ENCODE results near the gene TXNRD1.

Gene TXNRD1

DNA sequence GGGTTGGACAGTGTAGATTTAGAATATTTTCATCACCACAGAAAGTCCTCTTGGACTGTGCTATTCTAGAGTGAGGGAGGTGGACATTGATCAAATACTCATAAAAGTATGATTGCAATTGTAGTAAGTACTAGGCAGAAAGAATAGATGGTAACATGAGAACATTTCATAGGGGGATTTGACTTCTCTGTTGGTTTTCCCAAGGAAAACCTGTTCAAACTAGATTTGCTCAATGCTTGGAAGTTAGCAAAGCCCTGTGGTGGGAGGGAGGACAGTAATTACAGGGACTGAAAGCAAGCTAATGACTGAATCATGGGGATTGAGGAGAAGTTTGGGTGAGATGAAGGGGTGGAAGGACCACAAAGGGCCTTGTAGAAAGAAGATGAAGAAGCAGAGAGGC is 63.6 kb downstream of the TXNRD1 start:
- DNase-seq, result no peak

DNA sequence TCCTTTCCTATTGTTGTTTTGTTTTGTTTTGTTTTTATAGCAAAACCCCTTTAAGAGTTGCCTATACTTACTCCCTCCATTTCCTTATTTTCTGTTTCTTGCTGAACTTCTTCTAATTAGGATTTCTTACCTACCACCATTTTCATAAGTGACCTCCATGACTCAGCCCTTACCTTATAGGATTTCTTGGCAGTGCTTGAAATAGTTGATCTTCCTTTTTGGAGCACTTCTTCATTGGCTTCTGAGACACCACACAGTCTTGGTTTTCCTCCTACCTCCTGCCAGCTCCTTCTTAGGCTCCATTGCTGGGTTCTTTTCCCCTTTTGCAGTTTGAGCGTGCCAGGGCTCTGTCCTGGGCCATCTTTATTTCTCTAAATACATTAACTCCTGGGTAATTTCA is 64.5 kb downstream of the TXNRD1 start:
- no peak for DNase-seq

DNA sequence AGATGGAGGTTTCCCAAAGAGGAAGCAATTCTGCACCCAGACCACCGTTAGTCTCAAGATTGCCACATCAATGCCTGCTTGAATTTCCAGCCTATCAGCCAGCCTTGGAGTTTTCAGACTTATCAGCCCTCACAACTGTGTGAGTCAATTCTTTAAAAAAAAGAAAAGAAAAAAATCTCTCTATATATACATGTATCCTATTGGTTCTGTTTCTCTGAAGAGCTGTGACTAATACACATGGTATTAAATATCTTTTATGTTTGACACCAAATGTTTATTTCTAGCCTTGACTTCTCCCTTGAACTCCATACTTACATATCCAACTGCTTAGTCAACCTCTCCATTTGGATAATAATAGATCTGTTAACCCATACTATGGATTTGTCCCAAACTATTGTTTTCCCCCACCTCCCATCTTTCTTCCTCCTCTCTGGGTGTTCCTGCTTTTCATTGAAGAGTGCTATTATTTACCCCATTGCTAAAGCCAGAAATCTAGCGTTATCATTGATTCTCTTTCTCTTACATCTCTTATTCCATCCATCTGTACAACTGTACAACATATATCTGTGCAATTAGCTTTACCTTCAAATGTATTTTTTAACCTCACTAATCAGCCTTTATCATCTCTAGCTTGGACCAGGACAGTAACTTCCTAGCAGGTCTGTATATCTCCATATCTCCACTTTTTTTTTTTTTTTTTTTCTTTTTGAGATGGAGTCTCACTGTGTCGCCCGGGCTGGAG is 65.3 kb downstream of the TXNRD1 start:
- DNase-seq, result no peak

DNA sequence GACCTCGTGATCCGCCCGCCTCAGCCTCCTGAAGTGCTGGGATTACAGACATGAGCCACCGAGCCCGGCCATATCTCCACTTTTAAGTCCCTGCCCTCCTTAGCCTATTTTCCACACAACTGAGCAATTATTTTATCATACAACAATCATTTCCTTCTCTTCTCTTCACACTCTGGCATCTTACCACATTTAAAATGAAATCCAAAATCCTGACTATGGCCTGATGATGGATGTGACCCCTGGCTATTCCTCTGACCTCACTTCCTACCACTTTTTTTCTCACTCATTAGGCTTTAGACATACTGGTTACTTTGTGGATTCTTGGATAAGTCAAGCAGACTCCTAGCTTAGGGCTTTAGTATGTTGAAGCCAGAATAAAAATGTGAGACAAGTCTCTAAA is 66.1 kb downstream of the TXNRD1 start:
- DNase-seq, result no peak

DNA sequence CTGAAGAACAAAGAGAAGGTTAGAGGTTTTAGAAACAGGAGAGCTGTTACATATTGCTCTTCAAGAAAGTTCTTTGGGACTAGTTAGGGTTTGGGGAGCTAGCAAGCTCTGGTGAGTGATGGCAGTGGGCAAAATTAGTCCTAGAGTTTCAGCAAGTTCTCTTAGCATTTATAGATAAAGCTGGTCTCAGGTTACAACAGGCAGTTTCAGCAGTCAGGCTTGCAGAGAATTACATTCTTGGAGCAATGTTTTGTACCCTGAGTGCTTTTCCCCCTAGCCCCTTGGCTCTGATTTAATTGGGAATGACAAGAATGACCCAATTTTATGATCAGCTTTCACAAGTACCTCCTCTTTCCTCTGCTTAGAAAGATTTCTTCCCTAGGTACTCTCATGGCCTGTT is 66.5 kb downstream of the TXNRD1 start:
- DNase-seq, result no peak

DNA sequence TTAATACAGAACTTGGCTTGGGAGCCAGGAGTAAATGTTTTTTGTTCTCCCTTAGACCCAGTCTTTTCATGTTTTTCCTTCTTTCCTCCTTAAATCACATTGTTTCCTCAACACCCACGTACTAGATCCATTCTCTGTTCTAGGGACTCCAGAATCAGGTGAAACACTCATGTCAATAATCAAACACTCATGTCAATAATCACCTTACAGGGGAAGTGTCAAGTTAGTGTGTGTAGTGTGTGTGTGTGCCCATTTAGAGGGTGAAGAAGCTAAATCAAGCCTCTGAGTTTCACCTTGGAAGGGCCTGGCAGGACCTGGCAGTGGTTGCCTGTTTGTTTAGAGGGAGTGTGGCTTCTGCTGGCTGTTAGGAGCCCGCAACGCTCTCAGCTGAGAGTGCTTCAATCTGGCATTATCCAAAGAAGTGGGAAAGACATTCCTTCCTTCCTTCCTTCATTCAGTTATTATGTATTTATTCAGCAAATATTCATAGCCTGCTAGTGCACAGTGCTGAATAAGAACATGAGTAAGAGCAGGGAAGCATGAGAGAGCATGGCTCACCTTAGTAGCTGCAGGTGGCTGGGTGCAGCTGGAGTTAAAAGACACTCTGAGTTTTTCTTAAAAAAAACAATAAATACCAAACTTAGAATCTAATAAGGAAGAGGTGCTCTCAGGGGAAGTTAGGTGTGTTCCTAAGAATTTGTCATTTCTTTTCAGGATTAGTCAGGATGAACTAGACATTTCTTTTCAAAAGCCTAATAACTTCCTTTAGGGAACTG is 70.3 kb downstream of the TXNRD1 start:
- DNase-seq, result peak in 10 of 56 donors; percentile 1 to 11 (median 4)

DNA sequence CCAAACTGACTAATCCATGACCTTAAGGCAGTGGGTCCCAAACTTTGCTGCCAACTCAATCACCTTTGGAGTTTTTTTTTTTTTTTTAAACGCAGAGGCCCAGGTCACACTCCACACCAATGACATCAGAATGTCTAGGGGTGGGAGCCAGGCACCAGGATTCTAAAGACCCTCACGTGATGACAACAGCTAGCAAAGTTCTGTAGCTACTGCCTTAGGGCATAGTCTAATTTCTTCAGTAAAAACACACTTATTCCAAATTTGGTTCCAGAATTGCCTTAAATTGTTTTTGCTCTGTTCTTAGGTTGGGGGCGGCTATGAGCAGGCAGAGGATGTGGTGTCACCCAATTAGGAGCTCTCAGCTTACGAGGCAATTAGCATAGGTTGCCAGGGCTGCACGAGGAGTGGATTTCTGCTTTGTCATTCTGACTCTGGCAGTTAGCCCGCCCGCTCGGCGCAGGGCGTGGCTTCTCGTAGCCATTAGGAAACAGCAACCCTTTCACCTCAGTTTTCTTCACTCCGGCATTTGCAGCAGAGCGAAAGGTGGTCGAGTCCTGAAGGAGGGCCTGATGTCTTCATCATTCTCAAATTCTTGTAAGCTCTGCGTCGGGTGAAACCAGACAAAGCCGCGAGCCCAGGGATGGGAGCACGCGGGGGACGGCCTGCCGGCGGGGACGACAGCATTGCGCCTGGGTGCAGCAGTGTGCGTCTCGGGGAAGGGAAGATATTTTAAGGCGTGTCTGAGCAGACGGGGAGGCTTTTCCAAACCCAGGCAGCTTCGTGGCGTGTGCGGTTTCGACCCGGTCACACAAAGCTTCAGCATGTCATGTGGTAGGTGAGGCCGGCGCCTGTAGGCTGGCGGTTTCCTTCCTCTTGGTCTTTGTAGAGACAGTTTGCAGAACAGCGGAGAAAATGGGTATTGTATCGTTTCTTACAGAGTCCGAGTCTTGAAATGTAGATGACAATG is 71.2 kb downstream of the TXNRD1 start:
- DNase-seq, result peak; percentile 38 to 96 (median 82)

DNA sequence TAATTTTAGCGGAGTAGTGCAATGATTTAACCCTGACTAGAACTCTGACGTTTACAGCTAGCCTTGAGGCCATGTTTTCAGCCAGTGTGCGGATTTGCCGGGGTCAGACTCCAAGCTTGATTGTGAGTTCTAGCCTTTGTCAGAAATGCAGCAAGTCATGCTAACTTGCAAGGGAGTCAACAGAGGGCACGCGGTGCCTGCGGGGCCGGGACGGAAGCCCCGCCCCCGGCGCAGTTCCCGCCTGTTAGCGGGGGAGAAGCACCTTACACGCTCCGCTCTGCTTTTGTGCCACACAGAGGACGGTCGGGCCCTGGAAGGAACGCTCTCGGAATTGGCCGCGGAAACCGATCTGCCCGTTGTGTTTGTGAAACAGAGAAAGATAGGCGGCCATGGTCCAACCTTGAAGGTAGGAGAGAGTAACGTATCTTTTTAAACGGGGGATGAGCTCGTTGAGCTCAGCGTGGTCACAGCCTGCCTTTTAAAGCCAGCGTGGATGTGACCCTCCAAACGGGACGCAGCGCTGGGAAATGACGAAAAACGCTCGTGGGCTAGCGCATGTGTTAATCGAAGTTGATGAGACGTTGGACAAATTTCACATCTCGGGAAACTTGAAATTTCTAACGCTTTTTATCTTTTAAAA is 73.2 kb downstream of the TXNRD1 start:
- DNase-seq, result peak; percentile 40 to 94 (median 80)

DNA sequence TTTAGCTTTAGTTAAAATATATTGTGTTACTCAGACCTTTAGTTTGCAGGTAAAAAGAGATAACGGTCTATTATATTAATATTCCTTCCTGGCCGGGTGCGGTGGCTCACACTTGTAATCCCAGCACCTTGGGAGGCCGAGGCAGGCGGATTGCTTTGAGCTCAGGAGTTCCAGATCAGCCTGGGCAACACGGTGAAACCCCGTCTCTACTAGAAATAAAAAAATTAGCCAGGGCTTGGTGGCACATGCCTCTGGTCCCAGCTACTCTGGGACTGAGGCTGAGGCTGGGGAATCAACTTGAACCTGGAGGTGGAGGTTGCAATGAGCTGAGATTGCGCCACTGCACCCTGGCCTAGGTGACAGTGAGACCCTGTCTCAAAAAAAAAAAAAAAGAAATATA is 74.7 kb downstream of the TXNRD1 start:
- no peak for DNase-seq

DNA sequence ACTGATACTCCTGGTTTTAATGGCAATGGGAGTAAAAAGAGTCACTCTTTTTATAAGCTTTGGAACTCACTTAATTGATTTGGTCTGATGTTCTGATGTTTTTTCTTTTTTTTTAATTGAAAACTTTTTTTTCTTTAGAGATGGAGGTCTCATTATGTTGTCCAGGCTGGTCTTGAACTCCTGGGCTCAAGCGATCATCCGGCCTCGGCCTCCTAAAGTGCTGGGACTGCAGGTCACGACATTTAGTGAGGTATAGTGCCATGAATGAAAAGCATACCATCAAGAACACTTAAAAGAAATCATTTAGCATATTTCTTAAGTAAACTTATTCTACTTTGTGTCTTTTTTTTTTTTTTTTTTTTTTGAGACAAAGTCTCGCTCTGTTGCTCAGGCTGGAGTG is 75.3 kb downstream of the TXNRD1 start:
- DNase-seq, result no peak

DNA sequence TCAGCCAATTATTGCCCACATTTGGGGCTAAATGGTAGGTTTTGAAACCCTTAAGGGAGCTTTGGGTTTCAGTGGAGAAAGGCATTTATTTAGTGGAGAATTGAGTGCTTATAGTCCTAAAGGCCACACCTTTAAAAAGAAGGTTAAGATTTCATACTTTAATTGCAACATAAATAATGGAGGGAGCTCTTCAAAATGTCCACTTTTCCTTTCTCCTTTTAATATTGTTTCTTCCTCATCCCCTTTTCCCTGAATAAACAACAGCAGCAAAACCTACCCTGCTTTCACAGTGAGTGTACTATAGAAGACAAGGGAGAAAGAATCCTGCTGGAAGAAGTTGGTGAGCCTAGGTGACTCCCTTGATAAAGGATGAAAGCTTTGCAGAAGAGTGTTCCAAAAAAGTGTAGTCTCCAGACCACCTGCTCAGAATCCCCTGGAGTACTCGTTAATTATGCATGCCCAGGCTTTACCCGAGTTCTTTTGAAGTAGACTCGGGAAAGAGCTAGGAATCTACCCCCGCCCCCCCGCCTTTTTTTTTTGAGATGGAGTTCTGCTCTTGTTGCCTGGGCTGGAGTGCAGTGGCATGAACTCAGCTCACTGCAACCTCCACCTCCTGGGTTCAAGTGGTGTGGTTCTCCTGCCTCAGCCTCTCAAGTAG is 76.4 kb downstream of the TXNRD1 start:
- DNase-seq, result no peak

DNA sequence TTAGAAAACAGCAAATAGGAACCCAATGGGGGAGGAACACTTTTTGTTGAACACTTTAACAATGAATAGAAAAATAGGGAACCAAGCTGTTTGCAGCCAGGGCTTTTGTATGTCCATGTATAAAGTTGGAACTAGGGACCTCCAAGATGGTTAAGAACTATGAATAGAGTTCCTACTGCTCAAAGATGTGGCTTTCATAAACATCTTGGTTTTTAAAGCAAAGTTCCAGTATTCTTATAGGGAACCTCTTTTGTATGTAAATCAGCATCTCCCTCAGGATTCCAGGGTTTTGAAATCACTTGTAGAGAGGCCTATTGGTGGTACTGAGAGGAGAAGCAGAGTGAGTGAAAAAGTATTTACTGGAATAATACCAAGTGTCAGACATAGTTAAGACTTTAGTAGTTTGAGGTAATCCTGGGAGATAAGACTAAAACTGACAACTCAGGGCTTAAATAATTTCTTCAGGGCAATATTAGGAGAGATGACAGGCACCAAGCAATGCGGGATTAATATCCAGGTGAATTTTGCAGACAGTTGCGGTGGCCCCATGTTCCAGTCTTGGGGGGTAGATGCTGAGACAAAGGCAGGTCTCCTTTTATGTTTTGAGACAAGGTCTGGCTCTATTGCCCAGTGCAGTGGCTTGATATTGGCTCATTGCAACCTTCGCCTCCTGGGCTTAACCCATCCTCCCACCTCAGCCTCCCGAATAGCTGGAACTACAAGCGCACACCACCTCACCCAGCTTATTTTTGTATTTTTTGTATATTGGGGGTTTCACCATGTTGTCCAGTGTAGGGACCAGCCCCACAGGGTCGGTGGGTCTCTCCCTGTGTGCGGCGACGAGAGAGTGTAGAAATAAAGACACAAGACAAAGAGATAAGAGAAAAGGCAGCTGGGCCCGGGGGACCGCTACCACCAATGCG is 77.6 kb downstream of the TXNRD1 start:
- DNase-seq, result no peak

DNA sequence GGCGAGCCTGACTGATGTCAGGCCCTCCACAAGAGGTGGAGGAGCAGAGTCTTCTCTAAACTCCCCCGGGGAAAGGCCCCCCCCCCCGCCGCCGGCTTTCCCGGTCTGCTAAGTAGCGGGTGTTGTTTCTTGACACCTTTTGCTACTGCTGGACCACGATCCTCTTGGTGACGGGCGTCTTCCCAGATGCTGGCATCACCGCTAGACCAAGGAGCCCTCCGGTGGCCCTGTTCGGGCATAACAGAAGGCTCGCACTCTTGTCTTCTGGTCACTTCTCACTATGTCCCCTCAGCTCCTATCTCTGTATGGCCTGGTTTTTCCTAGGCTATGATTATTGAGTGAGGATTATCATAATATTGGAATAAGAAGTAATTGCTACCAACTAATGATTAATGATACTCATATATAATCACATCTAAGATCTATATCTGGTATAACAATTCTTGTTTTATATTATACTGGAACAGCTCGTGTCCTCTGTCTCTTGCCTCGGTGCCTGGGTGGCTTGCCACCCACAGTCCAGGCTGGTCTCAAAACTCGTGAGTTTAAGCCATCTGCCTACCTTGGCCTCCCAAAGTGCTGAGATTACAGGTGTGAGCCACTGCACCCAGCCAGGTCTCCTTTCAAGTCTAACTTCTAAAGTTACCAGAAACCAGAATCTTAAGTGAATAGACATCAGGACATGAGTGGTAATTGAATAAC is 78.7 kb downstream of the TXNRD1 start:
- DNase-seq, result peak in 7 of 56 donors; percentile 0 to 33 (median 4)

DNA sequence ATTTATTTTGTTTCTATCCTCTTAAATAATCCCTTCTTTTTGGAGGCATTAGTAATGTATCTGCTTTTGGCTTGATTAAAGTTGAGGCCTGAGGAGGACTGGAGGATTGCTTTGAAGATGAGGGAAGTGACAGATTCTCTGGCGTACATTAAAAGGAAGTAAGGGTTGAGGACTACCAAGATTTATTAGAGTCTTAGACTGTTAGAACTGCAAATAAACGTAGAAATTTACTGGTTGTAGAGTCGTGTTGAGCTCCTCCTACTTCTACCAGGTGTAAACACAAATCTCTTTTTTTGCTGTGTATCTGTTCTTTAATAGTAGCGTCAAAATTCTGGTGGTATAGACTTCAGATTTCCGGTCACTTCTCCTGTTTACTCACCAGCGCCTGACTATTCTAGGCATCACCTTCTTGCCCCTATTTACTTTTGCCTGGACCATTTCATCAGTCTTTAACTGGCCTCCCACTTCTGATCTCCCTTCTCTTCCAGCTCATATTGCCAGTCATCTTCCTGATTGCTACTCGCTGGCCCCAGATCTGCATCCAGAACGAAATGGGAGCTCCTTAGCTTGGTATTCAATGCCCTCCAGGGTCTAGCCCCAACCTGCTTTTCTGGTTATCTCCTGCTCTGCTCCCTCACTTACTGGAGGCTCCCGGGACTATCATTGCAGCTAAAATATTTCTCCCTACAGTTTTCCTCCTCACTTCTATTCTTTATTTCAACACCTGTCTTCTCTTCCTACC is 79.5 kb downstream of the TXNRD1 start:
- DNase-seq, result no peak

DNA sequence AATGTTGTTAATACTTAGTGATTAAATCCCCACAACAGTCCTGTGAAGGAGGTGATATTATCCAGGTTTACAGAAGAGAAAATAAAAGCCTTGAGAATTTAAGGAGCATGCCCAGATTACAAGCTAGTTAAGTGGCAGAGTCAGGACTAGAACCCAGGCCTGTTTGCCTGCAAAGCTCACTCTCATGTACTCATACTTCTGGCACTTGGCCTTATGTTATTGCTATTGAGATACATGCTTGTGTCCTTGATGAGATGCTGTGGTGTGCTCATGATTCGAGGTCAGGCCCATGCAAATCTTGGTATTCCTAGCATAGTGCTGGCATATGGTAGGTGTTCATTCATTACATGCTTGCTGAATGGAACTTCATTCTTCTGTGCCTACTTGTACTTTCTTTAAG is 80.4 kb downstream of the TXNRD1 start:
- no peak for DNase-seq

DNA sequence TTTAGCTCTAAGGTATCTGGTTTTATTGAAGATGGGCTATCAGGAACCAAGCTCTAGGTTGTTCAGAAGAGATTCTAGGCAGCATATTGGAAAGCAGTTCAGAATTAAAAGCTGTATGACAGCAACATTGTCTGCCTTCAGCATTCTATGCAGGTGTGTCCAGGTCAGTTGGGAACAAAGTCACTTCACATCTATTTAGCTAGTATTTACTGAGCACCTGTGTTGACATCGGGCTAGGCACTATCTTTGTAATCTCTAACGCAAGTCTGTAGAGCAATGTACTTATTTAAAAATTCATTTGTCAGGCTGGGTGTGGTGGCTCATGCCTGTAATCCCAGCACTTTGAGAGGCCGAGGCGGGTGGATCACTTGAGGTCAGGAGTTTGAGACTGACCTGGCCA is 81.1 kb downstream of the TXNRD1 start:
- DNase-seq, result no peak

DNA sequence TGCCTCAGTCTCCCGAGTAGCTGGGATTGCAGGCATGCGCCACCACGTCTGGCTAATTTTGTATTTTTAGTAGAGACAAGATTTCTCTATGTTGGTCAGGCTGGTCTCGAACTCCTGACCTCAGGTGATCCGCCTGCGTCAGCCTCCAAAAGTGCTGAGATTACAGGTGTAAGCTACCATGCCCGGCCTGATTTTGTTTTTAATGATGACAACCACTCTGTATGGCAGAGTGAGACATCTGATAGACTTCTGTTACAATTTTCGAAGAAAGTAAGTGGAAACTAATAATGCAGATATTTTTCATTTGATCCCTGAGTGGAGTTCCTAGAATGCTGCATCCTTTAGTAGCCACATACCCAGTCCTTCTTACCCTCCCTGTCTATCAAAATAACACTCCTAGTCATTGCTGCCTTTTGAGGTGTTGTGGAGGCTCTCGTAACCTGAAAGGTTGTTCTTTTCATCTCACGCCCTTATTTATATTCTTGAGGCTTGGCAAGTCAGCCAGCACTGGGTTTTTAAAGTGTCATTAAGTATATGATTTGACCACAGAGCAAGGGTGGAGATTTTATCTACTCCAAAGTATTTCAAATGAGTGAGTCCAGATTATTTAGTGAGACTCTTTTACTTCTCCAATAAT is 82.0 kb downstream of the TXNRD1 start:
- no peak for DNase-seq
